Measurements from ENCODE around the gene USP17L27. TPM values are rescaled to one million over a fixed set of nuclear protein-coding genes. Genes with fewer than 3 reads are reported as not detected.
"Not testable (repeated sequence)": the region's sequence is repeated elsewhere in the genome, so short reads cannot be mapped to it uniquely, and the experiment has no call there.

Gene USP17L27
- polyA plus RNA-seq, 1 donor (not counting 4 experiments of a cell fraction or from before 2014, with no cell fraction given) = not detected

- not testable (repeated sequence) for DNase-seq (ENCODE audit: low read depth, low spot score); H4K20me1 ChIP-seq (ENCODE audit: control insufficient read depth, extremely low read depth, insufficient read depth, low read length); H2AFZ ChIP-seq (ENCODE audit: control insufficient read depth, low read length)
These were observed 4.8 kb upstream of the USP17L27 start, which contains the start of gene USP17L5 for GRCh38 chr4:9339103-9339502. USP17L5 (plus strand) TSS chr4:9339403; CDS start chr4:9339403, 0 bp downstream.

GRCh38 chr4:9348593-9348992, 4.6 kb downstream of the USP17L27 start, which contains the start of gene USP17L28:
USP17L28 (plus strand) TSS chr4:9348893; CDS start chr4:9348893, 0 bp downstream.
- H3K27me3 ChIP-seq (ENCODE audit: control insufficient read depth, extremely low read depth, insufficient read depth, low read length); H3K4me1 ChIP-seq (ENCODE audit: control insufficient read depth, extremely low read depth, insufficient read depth, low read length); H3K4me2 ChIP-seq (ENCODE audit: control insufficient read depth, extremely low read depth, insufficient read depth, low read depth, low read length); H3K36me3 ChIP-seq (ENCODE audit: control insufficient read depth in 2 of 2, extremely low read depth in 1 of 2, insufficient read depth in 2 of 2, low read length in 2 of 2); H4K20me1 ChIP-seq (ENCODE audit: control insufficient read depth, extremely low read depth, insufficient read depth, low read length); FAIRE-seq; H3K9me3 ChIP-seq (ENCODE audit: control insufficient read depth, low read depth, low read length); H3K4me3 ChIP-seq (ENCODE audit: control insufficient read depth in 2 of 3, extremely low read depth in 1 of 3, insufficient read depth in 2 of 3, low read depth in 1 of 3, low read length in 3 of 3); H3K27ac ChIP-seq (ENCODE audit: control insufficient read depth, insufficient read depth, low read length); dilution Hi-C loops (cut with MboI; ENCODE audit: extremely low pct_ligation_motif_present, low sequenced_read_pairs); DNase-seq (ENCODE audit: low read depth, low spot score); H3K79me2 ChIP-seq (ENCODE audit: control insufficient read depth, insufficient read depth, low read length); H3K9me1 ChIP-seq (ENCODE audit: control insufficient read depth, extremely low read depth, insufficient read depth, low read length); H3K9ac ChIP-seq (ENCODE audit: control insufficient read depth, extremely low read depth, insufficient read depth, low read length); H2AFZ ChIP-seq (ENCODE audit: control insufficient read depth, low read length): not testable (repeated sequence)

More at GRCh38 chr4:9339103-9339502, 4.8 kb upstream of the USP17L27 start, which contains the start of gene USP17L5:
- H3K9ac ChIP-seq (ENCODE audit: control insufficient read depth, extremely low read depth, insufficient read depth, low read length); H3K4me2 ChIP-seq (ENCODE audit: control insufficient read depth, extremely low read depth, insufficient read depth, low read depth, low read length); H3K79me2 ChIP-seq (ENCODE audit: control insufficient read depth, insufficient read depth, low read length); FAIRE-seq; H3K4me3 ChIP-seq (ENCODE audit: control insufficient read depth in 2 of 3, extremely low read depth in 1 of 3, insufficient read depth in 2 of 3, low read depth in 1 of 3, low read length in 3 of 3); H3K9me3 ChIP-seq (ENCODE audit: control insufficient read depth, low read depth, low read length); H3K36me3 ChIP-seq (ENCODE audit: control insufficient read depth in 2 of 2, extremely low read depth in 1 of 2, insufficient read depth in 2 of 2, low read length in 2 of 2); H3K4me1 ChIP-seq (ENCODE audit: control insufficient read depth, extremely low read depth, insufficient read depth, low read length); H3K9me1 ChIP-seq (ENCODE audit: control insufficient read depth, extremely low read depth, insufficient read depth, low read length); H3K27me3 ChIP-seq (ENCODE audit: control insufficient read depth, extremely low read depth, insufficient read depth, low read length); H3K27ac ChIP-seq (ENCODE audit: control insufficient read depth, insufficient read depth, low read length); dilution Hi-C loops (cut with MboI; ENCODE audit: extremely low pct_ligation_motif_present, low sequenced_read_pairs): not testable (repeated sequence)

GRCh38 chr4:9350866-9351265, 6.9 kb downstream of the USP17L27 start:
- H3K79me2 ChIP-seq (ENCODE audit: control insufficient read depth, insufficient read depth, low read length); H3K36me3 ChIP-seq (ENCODE audit: control insufficient read depth in 2 of 2, extremely low read depth in 1 of 2, insufficient read depth in 2 of 2, low read length in 2 of 2); H3K27me3 ChIP-seq (ENCODE audit: control insufficient read depth, extremely low read depth, insufficient read depth, low read length); H3K4me2 ChIP-seq (ENCODE audit: control insufficient read depth, extremely low read depth, insufficient read depth, low read depth, low read length); H3K9me3 ChIP-seq (ENCODE audit: control insufficient read depth, low read depth, low read length); H3K27ac ChIP-seq (ENCODE audit: control insufficient read depth, insufficient read depth, low read length); H3K4me1 ChIP-seq (ENCODE audit: control insufficient read depth, extremely low read depth, insufficient read depth, low read length); DNase-seq (ENCODE audit: low read depth, low spot score); dilution Hi-C loops (cut with MboI; ENCODE audit: extremely low pct_ligation_motif_present, low sequenced_read_pairs); H3K4me3 ChIP-seq (ENCODE audit: control insufficient read depth in 2 of 3, extremely low read depth in 1 of 3, insufficient read depth in 2 of 3, low read depth in 1 of 3, low read length in 3 of 3); H4K20me1 ChIP-seq (ENCODE audit: control insufficient read depth, extremely low read depth, insufficient read depth, low read length); FAIRE-seq; H3K9ac ChIP-seq (ENCODE audit: control insufficient read depth, extremely low read depth, insufficient read depth, low read length); H3K9me1 ChIP-seq (ENCODE audit: control insufficient read depth, extremely low read depth, insufficient read depth, low read length); H2AFZ ChIP-seq (ENCODE audit: control insufficient read depth, low read length): not testable (repeated sequence)

GRCh38 chr4:9353338-9353737, 9.4 kb downstream of the USP17L27 start, which contains the start of gene USP17L29:
USP17L29 (plus strand) TSS chr4:9353638; CDS start chr4:9353638, 0 bp downstream.
- H3K4me2 ChIP-seq (ENCODE audit: control insufficient read depth, extremely low read depth, insufficient read depth, low read depth, low read length); FAIRE-seq; H4K20me1 ChIP-seq (ENCODE audit: control insufficient read depth, extremely low read depth, insufficient read depth, low read length); H3K79me2 ChIP-seq (ENCODE audit: control insufficient read depth, insufficient read depth, low read length); H3K36me3 ChIP-seq (ENCODE audit: control insufficient read depth in 2 of 2, extremely low read depth in 1 of 2, insufficient read depth in 2 of 2, low read length in 2 of 2); H3K9ac ChIP-seq (ENCODE audit: control insufficient read depth, extremely low read depth, insufficient read depth, low read length); H2AFZ ChIP-seq (ENCODE audit: control insufficient read depth, low read length); H3K9me3 ChIP-seq (ENCODE audit: control insufficient read depth, low read depth, low read length); H3K4me1 ChIP-seq (ENCODE audit: control insufficient read depth, extremely low read depth, insufficient read depth, low read length); H3K27me3 ChIP-seq (ENCODE audit: control insufficient read depth, extremely low read depth, insufficient read depth, low read length); dilution Hi-C loops (cut with MboI; ENCODE audit: extremely low pct_ligation_motif_present, low sequenced_read_pairs); DNase-seq (ENCODE audit: low read depth, low spot score); H3K4me3 ChIP-seq (ENCODE audit: control insufficient read depth in 2 of 3, extremely low read depth in 1 of 3, insufficient read depth in 2 of 3, low read depth in 1 of 3, low read length in 3 of 3); H3K27ac ChIP-seq (ENCODE audit: control insufficient read depth, insufficient read depth, low read length); H3K9me1 ChIP-seq (ENCODE audit: control insufficient read depth, extremely low read depth, insufficient read depth, low read length): not testable (repeated sequence)

GRCh38 chr4:9362829-9363228, 18.9 kb downstream of the USP17L27 start, which contains the start of gene USP17L30:
USP17L30 (plus strand) TSS chr4:9363129; CDS start chr4:9363129, 0 bp downstream.
- H3K9ac ChIP-seq (ENCODE audit: control insufficient read depth, extremely low read depth, insufficient read depth, low read length); H4K20me1 ChIP-seq (ENCODE audit: control insufficient read depth, extremely low read depth, insufficient read depth, low read length); dilution Hi-C loops (cut with MboI; ENCODE audit: extremely low pct_ligation_motif_present, low sequenced_read_pairs); DNase-seq (ENCODE audit: low read depth, low spot score); FAIRE-seq; H3K9me1 ChIP-seq (ENCODE audit: control insufficient read depth, extremely low read depth, insufficient read depth, low read length); H3K4me3 ChIP-seq (ENCODE audit: control insufficient read depth in 2 of 3, extremely low read depth in 1 of 3, insufficient read depth in 2 of 3, low read depth in 1 of 3, low read length in 3 of 3); H3K4me1 ChIP-seq (ENCODE audit: control insufficient read depth, extremely low read depth, insufficient read depth, low read length); H3K4me2 ChIP-seq (ENCODE audit: control insufficient read depth, extremely low read depth, insufficient read depth, low read depth, low read length); H3K9me3 ChIP-seq (ENCODE audit: control insufficient read depth, low read depth, low read length); H3K79me2 ChIP-seq (ENCODE audit: control insufficient read depth, insufficient read depth, low read length); H3K36me3 ChIP-seq (ENCODE audit: control insufficient read depth in 2 of 2, extremely low read depth in 1 of 2, insufficient read depth in 2 of 2, low read length in 2 of 2); H2AFZ ChIP-seq (ENCODE audit: control insufficient read depth, low read length); H3K27ac ChIP-seq (ENCODE audit: control insufficient read depth, insufficient read depth, low read length); H3K27me3 ChIP-seq (ENCODE audit: control insufficient read depth, extremely low read depth, insufficient read depth, low read length): not testable (repeated sequence)
